ENCODE results near the gene LRRC37B.
"Not testable (repeated sequence)": the region's sequence is repeated elsewhere in the genome, so short reads cannot be mapped to it uniquely, and the experiment has no call there.

DNA sequence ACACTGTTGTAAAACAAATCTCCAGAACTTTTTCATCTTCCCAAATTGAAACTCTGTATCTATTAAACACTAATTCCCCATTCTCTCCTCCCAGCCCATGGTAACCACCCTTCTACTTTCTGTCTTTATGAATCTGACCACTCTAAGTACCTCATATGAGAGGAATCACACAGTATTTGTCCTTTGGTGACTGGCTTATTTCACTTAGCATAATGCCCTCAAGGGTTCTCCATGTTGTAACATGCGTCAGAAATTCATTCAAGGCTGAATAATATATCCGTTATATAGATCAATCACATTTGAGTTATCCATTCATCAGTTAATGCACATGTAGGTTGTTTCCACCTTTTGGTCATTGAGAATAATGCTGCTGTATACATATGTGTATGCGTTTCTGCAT lies 48.2 kb downstream of the LRRC37B start:
- TF ChIP-seq, protein P1, sequence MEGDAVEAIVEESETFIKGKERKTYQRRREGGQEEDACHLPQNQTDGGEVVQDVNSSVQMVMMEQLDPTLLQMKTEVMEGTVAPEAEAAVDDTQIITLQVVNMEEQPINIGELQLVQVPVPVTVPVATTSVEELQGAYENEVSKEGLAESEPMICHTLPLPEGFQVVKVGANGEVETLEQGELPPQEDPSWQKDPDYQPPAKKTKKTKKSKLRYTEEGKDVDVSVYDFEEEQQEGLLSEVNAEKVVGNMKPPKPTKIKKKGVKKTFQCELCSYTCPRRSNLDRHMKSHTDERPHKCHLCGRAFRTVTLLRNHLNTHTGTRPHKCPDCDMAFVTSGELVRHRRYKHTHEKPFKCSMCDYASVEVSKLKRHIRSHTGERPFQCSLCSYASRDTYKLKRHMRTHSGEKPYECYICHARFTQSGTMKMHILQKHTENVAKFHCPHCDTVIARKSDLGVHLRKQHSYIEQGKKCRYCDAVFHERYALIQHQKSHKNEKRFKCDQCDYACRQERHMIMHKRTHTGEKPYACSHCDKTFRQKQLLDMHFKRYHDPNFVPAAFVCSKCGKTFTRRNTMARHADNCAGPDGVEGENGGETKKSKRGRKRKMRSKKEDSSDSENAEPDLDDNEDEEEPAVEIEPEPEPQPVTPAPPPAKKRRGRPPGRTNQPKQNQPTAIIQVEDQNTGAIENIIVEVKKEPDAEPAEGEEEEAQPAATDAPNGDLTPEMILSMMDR (IDR thresholded peaks at IDR 0.05) = not testable (repeated sequence)
- TF ChIP-seq POLR2A (IDR thresholded peaks at IDR 0.05) = not testable (repeated sequence)
